Esophagus squamous epithelium (tissue), 4 donors: ENCODE data around the gene MROH9.

Experiments used
- CTCF ChIP-seq, 6 experiments: fragments of 450-650 bp in 4 of 6; fragments of 200-600 bp in 2 of 6; sonication (generic) in 2 of 6; IDR thresholded peaks; one replicate each; pipeline ENCODE4 v1.5.1; 2016 to 2019; ENCODE audit warnings: antibody characterized with exemption in 6 of 6, mild to moderate bottlenecking in 4 of 6, moderate library complexity in 4 of 6
- POLR2A ChIP-seq, 4 donors: fragments of 450-650 bp; IDR thresholded peaks; one replicate each; pipeline ENCODE4 v1.6.1; 2017; ENCODE audit warnings: antibody characterized with exemption in 4 of 4, mild to moderate bottlenecking in 4 of 4, moderate library complexity in 3 of 4

DNA sequence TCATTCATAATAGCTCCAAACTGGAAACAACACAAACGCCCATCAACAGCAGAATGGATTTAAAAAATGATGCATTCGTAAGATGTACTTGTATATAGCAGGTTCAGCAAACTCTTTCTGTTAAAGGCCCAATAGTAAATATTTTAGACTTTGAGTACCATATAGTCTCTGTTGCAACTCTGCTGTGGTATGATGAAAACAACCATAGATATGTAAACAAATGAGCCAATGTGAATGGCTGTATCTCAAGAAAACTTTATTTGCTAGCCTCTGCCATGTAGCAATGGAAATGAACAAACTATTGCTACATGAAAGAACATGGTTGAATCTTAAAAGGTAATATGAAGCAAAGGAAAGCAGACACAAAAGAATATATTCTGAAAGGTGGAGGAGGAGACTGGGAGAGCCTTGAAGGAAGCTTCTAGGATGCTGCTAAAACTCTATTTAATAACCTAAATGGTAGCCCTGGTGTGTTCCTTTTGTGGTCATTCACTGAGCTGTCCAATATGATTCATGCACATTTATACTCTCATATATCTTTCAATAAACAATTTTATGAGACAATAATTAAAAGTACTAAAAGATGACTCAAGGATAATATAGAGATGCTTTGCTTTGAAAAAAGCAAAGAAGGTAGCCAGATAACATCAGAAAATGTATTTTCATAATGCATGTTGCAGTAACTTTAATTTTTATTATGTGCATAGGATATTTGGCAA is 126.2 kb downstream of the MROH9 start:
- no peak for TF ChIP-seq CTCF (IDR thresholded peaks at IDR 0.05)
- no peak for TF ChIP-seq POLR2A (IDR thresholded peaks at IDR 0.05)
